Ishikawa (cell line): ENCODE results near the gene CENPS.
A peak's percentile ranks its signal among the peaks of the same experiment; 100 is the strongest.

ENCODE experiments used
- CEBPB ChIP-seq: IDR thresholded peaks from 2 replicates; pipeline ENCODE4 v1.6.1; 2012
- CREB1 ChIP-seq: IDR thresholded peaks from 2 replicates; pipeline ENCODE4 v1.6.1; 2012; ENCODE audit warnings: low read depth
- EGR1 ChIP-seq: IDR thresholded peaks from 2 replicates; pipeline ENCODE4 v1.6.1; 2012
- EP300 ChIP-seq: IDR thresholded peaks from 2 replicates; pipeline ENCODE4 v1.6.1; 2012; ENCODE audit warnings: borderline replicate concordance
- FOXM1 ChIP-seq: IDR thresholded peaks from 2 replicates; pipeline ENCODE4 v1.6.1; 2012; ENCODE audit warnings: low read depth, borderline replicate concordance
- NFIC ChIP-seq: IDR thresholded peaks from 2 replicates; pipeline ENCODE4 v1.6.1; 2012
- RAD21 ChIP-seq: IDR thresholded peaks from 2 replicates; pipeline ENCODE4 v1.6.1; 2012; ENCODE audit warnings: low read depth
- TAF1 ChIP-seq: IDR thresholded peaks from 2 replicates; pipeline ENCODE4 v1.6.1; 2012; ENCODE audit warnings: low read depth, mild to moderate bottlenecking
- TCF12 ChIP-seq: IDR thresholded peaks from 2 replicates; pipeline ENCODE4 v1.6.1; 2012; ENCODE audit warnings: low read depth
- TEAD4 ChIP-seq: IDR thresholded peaks from 2 replicates; pipeline ENCODE4 v1.6.1; 2012
- USF1 ChIP-seq: IDR thresholded peaks from 2 replicates; pipeline ENCODE4 v1.6.1; 2012
- YY1 ChIP-seq: IDR thresholded peaks from 2 replicates; pipeline ENCODE4 v1.6.1; 2012; ENCODE audit warnings: low read depth
- ZBTB7A ChIP-seq: IDR thresholded peaks from 2 replicates; pipeline ENCODE4 v1.6.1; 2012; ENCODE audit warnings: low read depth
- TF ChIP-seq, protein P1 (sequence below): IDR thresholded peaks from 2 replicates; pipeline ENCODE4 v1.6.1; 2012
- TF ChIP-seq, protein P2 (sequence below): IDR thresholded peaks from 2 replicates; pipeline ENCODE4 v1.6.1; 2012; ENCODE audit warnings: low read depth, mild to moderate bottlenecking

Gene CENPS

DNA sequence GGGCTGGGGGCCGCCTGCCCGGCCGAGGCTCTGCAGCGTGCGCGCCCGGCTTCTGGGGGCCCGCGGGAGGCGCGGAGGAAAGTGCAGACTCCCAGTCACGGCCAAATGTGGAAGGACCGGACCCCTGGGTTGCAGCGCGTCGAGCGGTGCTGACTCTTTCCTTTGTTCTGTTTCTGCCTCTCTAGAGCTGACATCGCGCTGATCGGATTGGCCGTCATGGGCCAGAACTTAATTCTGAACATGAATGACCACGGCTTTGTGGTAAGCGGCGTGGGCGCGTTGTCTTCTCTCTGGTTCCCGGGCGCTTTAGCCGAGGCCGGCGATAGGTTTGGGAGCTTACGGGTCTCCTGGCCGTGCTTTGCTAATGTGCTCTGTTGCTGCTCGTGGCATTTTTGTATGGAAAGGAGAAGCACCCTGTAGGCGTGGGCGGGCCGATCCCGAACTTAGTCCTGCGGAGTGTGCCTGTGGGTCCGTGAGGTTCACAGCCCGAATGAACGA lies 30.7 kb upstream of the CENPS start:
- TF ChIP-seq TAF1 = no peak
- no peak for TF ChIP-seq FOXM1
- TF ChIP-seq TEAD4 = no peak
- TF ChIP-seq, protein P1, sequence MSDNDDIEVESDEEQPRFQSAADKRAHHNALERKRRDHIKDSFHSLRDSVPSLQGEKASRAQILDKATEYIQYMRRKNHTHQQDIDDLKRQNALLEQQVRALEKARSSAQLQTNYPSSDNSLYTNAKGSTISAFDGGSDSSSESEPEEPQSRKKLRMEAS = peak; percentile 4; the same call in 1 of the 2 replicates
- TF ChIP-seq, protein P2, sequence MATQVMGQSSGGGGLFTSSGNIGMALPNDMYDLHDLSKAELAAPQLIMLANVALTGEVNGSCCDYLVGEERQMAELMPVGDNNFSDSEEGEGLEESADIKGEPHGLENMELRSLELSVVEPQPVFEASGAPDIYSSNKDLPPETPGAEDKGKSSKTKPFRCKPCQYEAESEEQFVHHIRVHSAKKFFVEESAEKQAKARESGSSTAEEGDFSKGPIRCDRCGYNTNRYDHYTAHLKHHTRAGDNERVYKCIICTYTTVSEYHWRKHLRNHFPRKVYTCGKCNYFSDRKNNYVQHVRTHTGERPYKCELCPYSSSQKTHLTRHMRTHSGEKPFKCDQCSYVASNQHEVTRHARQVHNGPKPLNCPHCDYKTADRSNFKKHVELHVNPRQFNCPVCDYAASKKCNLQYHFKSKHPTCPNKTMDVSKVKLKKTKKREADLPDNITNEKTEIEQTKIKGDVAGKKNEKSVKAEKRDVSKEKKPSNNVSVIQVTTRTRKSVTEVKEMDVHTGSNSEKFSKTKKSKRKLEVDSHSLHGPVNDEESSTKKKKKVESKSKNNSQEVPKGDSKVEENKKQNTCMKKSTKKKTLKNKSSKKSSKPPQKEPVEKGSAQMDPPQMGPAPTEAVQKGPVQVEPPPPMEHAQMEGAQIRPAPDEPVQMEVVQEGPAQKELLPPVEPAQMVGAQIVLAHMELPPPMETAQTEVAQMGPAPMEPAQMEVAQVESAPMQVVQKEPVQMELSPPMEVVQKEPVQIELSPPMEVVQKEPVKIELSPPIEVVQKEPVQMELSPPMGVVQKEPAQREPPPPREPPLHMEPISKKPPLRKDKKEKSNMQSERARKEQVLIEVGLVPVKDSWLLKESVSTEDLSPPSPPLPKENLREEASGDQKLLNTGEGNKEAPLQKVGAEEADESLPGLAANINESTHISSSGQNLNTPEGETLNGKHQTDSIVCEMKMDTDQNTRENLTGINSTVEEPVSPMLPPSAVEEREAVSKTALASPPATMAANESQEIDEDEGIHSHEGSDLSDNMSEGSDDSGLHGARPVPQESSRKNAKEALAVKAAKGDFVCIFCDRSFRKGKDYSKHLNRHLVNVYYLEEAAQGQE = no peak
- TF ChIP-seq EP300 = no peak
- peak; percentile 71 for TF ChIP-seq EGR1
- TF ChIP-seq NFIC = no peak
- no peak for TF ChIP-seq RAD21
- no peak for TF ChIP-seq YY1
- TF ChIP-seq CREB1 = no peak
- no peak for TF ChIP-seq USF1
- no peak for TF ChIP-seq TCF12
- no peak for TF ChIP-seq CEBPB
- no peak for TF ChIP-seq ZBTB7A

- TF ChIP-seq EGR1 (no peak), ZBTB7A (no peak), TCF12 (no peak), FOXM1 (no peak), CEBPB (no peak), NFIC (no peak), USF1 (no peak), YY1 (no peak), TEAD4 (no peak), TAF1 (no peak), CREB1 (no peak), EP300 (no peak), RAD21 (no peak)
- TF ChIP-seq, protein P2 = no peak
- TF ChIP-seq, protein P1 = no peak
Measured at GRCh38 chr1:10400013-10400412, 30.2 kb upstream of the CENPS start.

GRCh38 chr1:10401281-10401680 lies 29.0 kb upstream of the CENPS start:
- TF ChIP-seq EP300 (no peak), USF1 (no peak), TAF1 (no peak), CEBPB (no peak), NFIC (no peak), TCF12 (no peak), ZBTB7A (no peak), CREB1 (no peak), RAD21 (no peak), TEAD4 (no peak), YY1 (no peak), FOXM1 (no peak), EGR1 (no peak)
- TF ChIP-seq, protein P1 = no peak
- TF ChIP-seq, protein P2 = no peak
